Activated T-cell treated with anti-CD3 and anti-CD28 coated beads for 4 hours (primary cell): ENCODE data around the gene DMWD.

Source experiments
- DNase-seq: peaks from one replicate; pipeline ENCODE4 v3.0.0-alpha.2; 2020

The DMWD gene

GRCh38 chr19:45784096-45784495, 8.5 kb downstream of the DMWD start:
- DNase-seq = no peak

GRCh38 chr19:45782820-45783785, 9.5 kb downstream of the DMWD start:
- no peak for DNase-seq

GRCh38 chr19:45782162-45782691, 10.4 kb downstream of the DMWD start, which contains the start of gene DMPK:
DMPK (minus strand) TSS chr19:45782490; CDS start chr19:45782352, 138 bp downstream.
- DNase-seq = no peak

GRCh38 chr19:45781214-45782161, 11.2 kb downstream of the DMWD start:
- no peak for DNase-seq

- DNase-seq = no peak
Observed at GRCh38 chr19:45780448-45781213, 12.0 kb downstream of the DMWD start.

GRCh38 chr19:45780146-45780447, 12.5 kb downstream of the DMWD start:
- DNase-seq = no peak

- DNase-seq = peak; percentile 73
Observed at GRCh38 chr19:45779231-45780145, 13.2 kb downstream of the DMWD start.

- no peak for DNase-seq
Observed at GRCh38 chr19:45778010-45778661, 14.5 kb downstream of the DMWD start.

GRCh38 chr19:45777395-45777961, 15.2 kb downstream of the DMWD start:
- DNase-seq = no peak

- no peak for DNase-seq
Observed at GRCh38 chr19:45774765-45775164, 17.9 kb downstream of the DMWD start.

- no peak for DNase-seq
Observed at GRCh38 chr19:45773384-45773783, 19.3 kb downstream of the DMWD start.

GRCh38 chr19:45772912-45773311, 19.7 kb downstream of the DMWD start:
- DNase-seq = no peak

- DNase-seq = no peak
Observed at GRCh38 chr19:45772130-45772840, 20.4 kb downstream of the DMWD start.

GRCh38 chr19:45771311-45771933, 21.2 kb downstream of the DMWD start:
- no peak for DNase-seq

- peak; percentile 89 for DNase-seq
Observed at GRCh38 chr19:45770192-45771101, 22.2 kb downstream of the DMWD start.

- peak; percentile 38 for DNase-seq
Observed at GRCh38 chr19:45769821-45770191, 22.8 kb downstream of the DMWD start.

GRCh38 chr19:45768984-45769782, 23.5 kb downstream of the DMWD start, which contains the start of gene SIX5:
SIX5 (minus strand) TSS chr19:45769252; CDS start chr19:45768844, 408 bp downstream.
- peak; percentile 82 for DNase-seq
